Parathyroid adenoma (tissue), 2 donors: ENCODE data around the gene RPL28.
A peak's percentile ranks its signal among the peaks of the same experiment; 100 is the strongest.

Source experiments
- H2AFZ ChIP-seq: fragments of 300-600 bp; sonication (generic); one replicate; pipeline ENCODE4 v1.7.0; 2017; ENCODE audit warnings: antibody characterized with exemption, mild to moderate bottlenecking
- H3K27ac ChIP-seq: fragments of 300-600 bp; sonication (generic); one replicate; pipeline ENCODE4 v1.7.0; 2017
- H3K27me3 ChIP-seq: fragments of 300-600 bp; sonication (generic); one replicate; pipeline ENCODE4 v1.7.0; 2017; ENCODE audit warnings: low read length; ENCODE audit not compliant: control insufficient read depth, insufficient read depth
- H3K36me3 ChIP-seq: fragments of 300-600 bp; sonication (generic); one replicate; pipeline ENCODE4 v1.7.0; 2017; ENCODE audit warnings: low read length; ENCODE audit not compliant: control insufficient read depth, insufficient read depth
- H3K4me1 ChIP-seq: fragments of 300-600 bp; sonication (generic); one replicate; pipeline ENCODE4 v1.7.0; 2017; ENCODE audit warnings: control low read depth
- H3K4me2 ChIP-seq: fragments of 300-600 bp; sonication (generic); one replicate; pipeline ENCODE4 v1.7.0; 2017; ENCODE audit warnings: low read length
- H3K4me3 ChIP-seq: fragments of 300-600 bp; sonication (generic); one replicate; pipeline ENCODE4 v1.7.0; 2017; ENCODE audit warnings: low read depth, low read length
- H3K79me2 ChIP-seq: fragments of 300-600 bp; sonication (generic); one replicate; pipeline ENCODE4 v1.7.0; 2017; ENCODE audit warnings: control low read depth
- H3K9ac ChIP-seq: fragments of 300-600 bp; sonication (generic); one replicate; pipeline ENCODE4 v1.7.0; 2017; ENCODE audit warnings: mild to moderate bottlenecking
- H3K9me3 ChIP-seq: fragments of 300-600 bp; sonication (generic); one replicate; pipeline ENCODE4 v1.7.0; 2017; ENCODE audit warnings: low read length; ENCODE audit not compliant: control insufficient read depth
- CTCF ChIP-seq: fragments of 300-600 bp; sonication (generic); IDR thresholded peaks from one replicate; pipeline ENCODE4 v1.7.0; 2017; ENCODE audit warnings: antibody characterized with exemption, mild to moderate bottlenecking
- donor health status: primary hyperparathyroidism.

The RPL28 gene

GRCh38 chr19:55386493-55386971, 800 bp downstream of the RPL28 start:
- TF ChIP-seq CTCF = no peak
- Histone ChIP-seq H3K4me2 (peak overlapping the region; percentile 87), H3K36me3 (no peaks in the 10 kb centered on the region), H3K9me3 (no peaks in the 10 kb centered on the region), H3K4me3 (peak overlapping the region; percentile 72), H3K79me2 (peaks cover 32% of the 10 kb centered on the region), H3K27ac (peak overlapping the region; percentile 94), H2AFZ (peak overlapping the region; percentile 79), H3K4me1 (peaks cover 20% of the 10 kb centered on the region), H3K27me3 (no peaks in the 10 kb centered on the region), H3K9ac (peak overlapping the region; percentile 97)

- Histone ChIP-seq H3K4me2 (peak overlapping the region; percentile 14), H2AFZ (no peak overlapping the region), H3K36me3 (no peaks in the 10 kb centered on the region), H3K27ac (no peak overlapping the region), H3K79me2 (peaks cover 32% of the 10 kb centered on the region), H3K4me1 (peaks cover 20% of the 10 kb centered on the region), H3K27me3 (no peaks in the 10 kb centered on the region), H3K9me3 (no peaks in the 10 kb centered on the region), H3K4me3 (no peak overlapping the region), H3K9ac (no peak overlapping the region)
- no peak for TF ChIP-seq CTCF
Measured at GRCh38 chr19:55387736-55388497, 2.2 kb downstream of the RPL28 start.

- Histone ChIP-seq H3K27me3 (no peaks in the 10 kb centered on the region), H3K9ac (no peak overlapping the region), H3K4me1 (peaks cover 19% of the 10 kb centered on the region), H3K27ac (no peak overlapping the region), H3K4me3 (no peak overlapping the region), H3K79me2 (peaks cover 32% of the 10 kb centered on the region), H3K9me3 (no peaks in the 10 kb centered on the region), H2AFZ (no peak overlapping the region), H3K4me2 (no peak overlapping the region), H3K36me3 (no peaks in the 10 kb centered on the region)
- TF ChIP-seq CTCF = no peak
Measured at GRCh38 chr19:55389386-55390317, 3.9 kb downstream of the RPL28 start.

- Histone ChIP-seq H3K27me3 (no peaks in the 10 kb centered on the region), H2AFZ (no peak overlapping the region), H3K9me3 (no peaks in the 10 kb centered on the region), H3K4me3 (no peak overlapping the region), H3K36me3 (no peaks in the 10 kb centered on the region), H3K79me2 (peaks cover 32% of the 10 kb centered on the region), H3K4me1 (peaks cover 14% of the 10 kb centered on the region), H3K27ac (no peak overlapping the region), H3K9ac (no peak overlapping the region), H3K4me2 (no peak overlapping the region)
- TF ChIP-seq CTCF = no peak
Measured at GRCh38 chr19:55390461-55390880, 4.7 kb downstream of the RPL28 start.
